MCF 10A (cell line): ENCODE measurements around the gene LIPA. TPM values are rescaled to one million over a fixed set of nuclear protein-coding genes. Genes with fewer than 3 reads are reported as not detected.
A peak's percentile ranks its signal among the peaks of the same experiment; 100 is the strongest.

ENCODE experiments used
- BruUV-seq: library from RNA; stranded (reverse); fragments of 400-500 nt; replicated peaks from 2 replicates; lab custom pipeline; 2021; lab: Mats Ljungman, UMichigan
- CTCF ChIA-PET: fragments of 300-600 bp; sonication (Branson Sonifier 250); formaldehyde crosslinking; extraction: SDS; loops from one replicate; lab custom pipeline; 2021; ENCODE audit warnings: antibody characterized with exemption, inconsistent platforms; lab: Yijun Ruan, JAX
- POLR2A ChIA-PET: fragments of 300-600, 350-650 bp; sonication (Branson Sonifier 250); formaldehyde crosslinking; extraction: SDS; loops from one replicate; lab custom pipeline; 2020; ENCODE audit warnings: antibody characterized with exemption, inconsistent platforms; lab: Yijun Ruan, JAX
- DNase-seq: peaks from one replicate; pipeline ENCODE4 v3.0.0-alpha.2; 2018; ENCODE audit not compliant: unreplicated experiment
- H3K27ac Mint-ChIP-seq: one replicate; pipeline ENCODE4 v1.8.0; 2022; ENCODE audit warnings: mild to moderate bottlenecking, low read depth, mixed read lengths; ENCODE audit not compliant: unreplicated experiment
- H3K27me3 Mint-ChIP-seq: one replicate; pipeline ENCODE4 v1.8.0; 2022; ENCODE audit warnings: mixed read lengths; ENCODE audit not compliant: insufficient read depth, unreplicated experiment
- H3K36me3 Mint-ChIP-seq: one replicate; pipeline ENCODE4 v1.8.0; 2022; ENCODE audit warnings: mild to moderate bottlenecking, moderate library complexity, mixed read lengths; ENCODE audit not compliant: insufficient read depth, unreplicated experiment
- H3K4me1 Mint-ChIP-seq: one replicate; pipeline ENCODE4 v1.8.0; 2022; ENCODE audit warnings: mixed read lengths; ENCODE audit not compliant: insufficient read depth, unreplicated experiment
- H3K4me3 Mint-ChIP-seq: one replicate; pipeline ENCODE4 v1.8.0; 2022; ENCODE audit warnings: mild to moderate bottlenecking, moderate library complexity, mixed read lengths; ENCODE audit not compliant: unreplicated experiment
- H3K9me3 Mint-ChIP-seq: one replicate; pipeline ENCODE4 v1.8.0; 2022; ENCODE audit warnings: mixed read lengths; ENCODE audit not compliant: unreplicated experiment
- intact Hi-C: fragments of 100-400 bp; cut with micrococcal nuclease; formaldehyde crosslinking; loops from 2 replicates; pipeline ENCODE4 v1.14.1; 2022
- total RNA-seq: library from RNA; stranded (reverse); gene quantifications from 2 replicates; pipeline ENCODE4 v1.2.3, GENCODE V29; 2022
- TF ChIP-seq, protein P1 (sequence below): fragments of 200-600 bp; IDR thresholded peaks from one replicate; pipeline ENCODE4 v1.8.0; 2022; ENCODE audit warnings: antibody characterized with exemption, mild to moderate bottlenecking; ENCODE audit not compliant: unreplicated experiment

LIPA gene
- total RNA-seq, 1 experiment from 2014 or later = 22.3 TPM

DNA sequence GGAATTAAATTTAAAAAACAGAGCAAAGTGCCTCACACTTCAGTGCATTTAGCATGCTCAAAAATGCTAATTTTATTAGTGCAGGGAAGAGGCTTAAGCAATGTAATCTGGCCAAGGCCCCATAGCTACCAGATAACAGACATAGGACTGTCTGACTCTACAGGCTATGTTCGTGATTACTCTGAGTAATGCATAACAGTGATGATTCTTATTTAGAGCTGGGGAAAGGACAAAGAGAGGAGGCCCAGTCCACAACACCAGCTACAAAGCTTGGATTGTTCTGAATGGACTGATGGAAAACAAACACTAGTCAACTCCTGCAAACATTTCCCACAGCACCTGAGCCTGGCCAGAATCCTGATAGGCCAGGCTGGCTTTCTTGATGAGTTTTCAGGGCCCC, 36.1 kb downstream of the LIPA start:
- ChIA-PET CTCF (interaction anchor here (0.7 to 4.2 kb wide), 13 partner anchors 9 to 285 kb away, joined by 3 to 121 read pairs (median 6); no protein-coding TSS in a partner anchor), POLR2A (interaction anchor here (0.8 to 3.0 kb wide), 4 partner anchors 186 to 281 kb away, joined by 3 to 19 read pairs (median 9); partner anchors contain the start of gene FAS)
- Mint-ChIP-seq H3K27ac (no peak overlapping the region), H3K36me3 (peaks cover 9% of the 10 kb centered on the region), H3K4me3 (no peak overlapping the region), H3K9me3 (no peaks in the 10 kb centered on the region), H3K27me3 (no peaks in the 10 kb centered on the region), H3K4me1 (peaks cover 13% of the 10 kb centered on the region)
- no peak for DNase-seq
- intact Hi-C loops = no loop called here
- BruUV-seq = no TSS peak
- TF ChIP-seq, protein P1, sequence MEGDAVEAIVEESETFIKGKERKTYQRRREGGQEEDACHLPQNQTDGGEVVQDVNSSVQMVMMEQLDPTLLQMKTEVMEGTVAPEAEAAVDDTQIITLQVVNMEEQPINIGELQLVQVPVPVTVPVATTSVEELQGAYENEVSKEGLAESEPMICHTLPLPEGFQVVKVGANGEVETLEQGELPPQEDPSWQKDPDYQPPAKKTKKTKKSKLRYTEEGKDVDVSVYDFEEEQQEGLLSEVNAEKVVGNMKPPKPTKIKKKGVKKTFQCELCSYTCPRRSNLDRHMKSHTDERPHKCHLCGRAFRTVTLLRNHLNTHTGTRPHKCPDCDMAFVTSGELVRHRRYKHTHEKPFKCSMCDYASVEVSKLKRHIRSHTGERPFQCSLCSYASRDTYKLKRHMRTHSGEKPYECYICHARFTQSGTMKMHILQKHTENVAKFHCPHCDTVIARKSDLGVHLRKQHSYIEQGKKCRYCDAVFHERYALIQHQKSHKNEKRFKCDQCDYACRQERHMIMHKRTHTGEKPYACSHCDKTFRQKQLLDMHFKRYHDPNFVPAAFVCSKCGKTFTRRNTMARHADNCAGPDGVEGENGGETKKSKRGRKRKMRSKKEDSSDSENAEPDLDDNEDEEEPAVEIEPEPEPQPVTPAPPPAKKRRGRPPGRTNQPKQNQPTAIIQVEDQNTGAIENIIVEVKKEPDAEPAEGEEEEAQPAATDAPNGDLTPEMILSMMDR = no peak

DNA sequence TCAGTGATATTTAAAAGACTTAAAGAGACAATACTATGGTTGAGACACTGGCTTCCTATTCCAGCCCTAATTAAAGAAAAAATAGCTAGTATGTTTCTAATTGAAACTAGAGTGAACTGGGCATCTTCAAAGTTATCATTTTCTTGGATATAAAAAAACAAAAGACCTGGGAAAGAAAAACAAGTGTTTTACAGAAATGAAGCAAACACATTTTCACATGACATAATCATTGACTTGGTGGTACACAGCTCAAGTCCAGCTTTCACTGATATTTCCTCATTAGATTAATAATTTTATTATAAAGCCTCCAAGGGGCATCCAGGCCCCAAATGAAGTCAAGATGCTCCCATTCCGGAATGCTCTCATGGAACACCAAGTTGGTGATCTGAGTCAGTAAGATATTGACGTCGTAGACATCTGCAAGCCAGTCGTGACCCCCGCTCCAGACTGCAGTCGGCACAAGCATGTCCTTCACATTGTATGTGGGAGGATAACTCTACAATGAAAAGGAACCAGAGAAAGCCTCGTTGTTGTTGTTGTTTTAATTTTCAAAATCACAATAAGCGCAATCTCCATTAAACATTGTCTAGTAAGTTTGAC, 36.9 kb downstream of the LIPA start:
- Mint-ChIP-seq H3K4me1 (peaks cover 13% of the 10 kb centered on the region), H3K4me3 (no peak overlapping the region), H3K27me3 (no peaks in the 10 kb centered on the region), H3K27ac (no peak overlapping the region), H3K36me3 (peaks cover 9% of the 10 kb centered on the region), H3K9me3 (no peaks in the 10 kb centered on the region)
- no peak for DNase-seq
- BruUV-seq = no TSS peak
- CTCF ChIA-PET = interaction anchor here (0.5 to 4.2 kb wide), 27 partner anchors 9 to 373 kb away, joined by 3 to 121 read pairs (median 5); partner anchors contain the start of gene LIPA
- TF ChIP-seq, protein P1 = no peak
- POLR2A ChIA-PET = interaction anchor here (0.8 to 3.0 kb wide), 7 partner anchors 37 to 280 kb away, joined by 4 to 19 read pairs (median 7); partner anchors contain the start of genes FAS and LIPA
- intact Hi-C loops = no loop called here

DNA sequence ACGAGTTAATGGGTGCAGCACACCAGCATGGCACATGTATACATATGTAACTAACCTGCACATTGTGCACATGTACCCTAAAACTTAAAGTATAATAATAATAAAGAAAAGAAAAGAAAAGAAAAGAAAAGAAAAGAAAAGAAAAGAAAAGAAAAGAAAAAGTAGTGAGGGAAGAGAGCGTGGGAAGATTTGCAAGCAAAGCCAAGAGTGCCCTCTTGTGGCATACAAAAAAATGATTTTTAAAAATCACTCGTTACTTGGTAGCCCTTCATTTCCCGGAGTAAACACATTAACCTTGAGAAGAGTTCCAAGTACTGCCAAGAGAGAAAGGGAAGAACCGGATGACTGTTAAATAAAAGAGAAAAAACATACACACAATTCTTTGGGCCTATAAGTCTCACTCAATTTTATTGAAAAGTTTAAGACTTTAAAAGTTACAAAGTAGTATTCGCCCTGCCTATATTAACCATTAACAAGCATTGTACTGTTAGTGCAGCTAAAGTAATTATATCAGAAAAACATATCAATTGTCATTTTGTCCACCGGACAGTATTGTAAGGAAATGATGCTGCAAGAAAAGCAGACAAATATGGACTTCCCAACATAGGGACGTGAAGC, 38.3 kb downstream of the LIPA start:
- peak; percentile 43 for DNase-seq
- TF ChIP-seq, protein P1 = peak; percentile 77
- H3K36me3 Mint-ChIP-seq = peaks cover 9% of the 10 kb centered on the region
- POLR2A ChIA-PET = interaction anchor here (1.2 to 3.0 kb wide), 6 partner anchors 181 to 279 kb away, joined by 3 to 19 read pairs (median 8); partner anchors contain the start of gene FAS
- H3K9me3 Mint-ChIP-seq = no peaks in the 10 kb centered on the region
- intact Hi-C loops = loop anchor here (1.0 kb wide), 2 partner anchors 183 to 278 kb away; no protein-coding TSS in a partner anchor
- no peak overlapping the region for H3K27ac Mint-ChIP-seq
- no peaks in the 10 kb centered on the region for H3K27me3 Mint-ChIP-seq
- H3K4me3 Mint-ChIP-seq = no peak overlapping the region
- CTCF ChIA-PET = interaction anchor here (0.6 to 4.2 kb wide), 30 partner anchors 9 to 663 kb away, joined by 3 to 121 read pairs (median 4); partner anchors contain the start of gene LIPA
- BruUV-seq = no TSS peak
- peaks cover 13% of the 10 kb centered on the region for H3K4me1 Mint-ChIP-seq
